GM12892 (cell line): ENCODE data around the gene IL5.

Experiments used
- POLR2A ChIP-seq: IDR thresholded peaks from 2 replicates; pipeline ENCODE4 v1.6.1; 2011; ENCODE audit warnings: low read depth, low read length, control low read depth
- TAF1 ChIP-seq: IDR thresholded peaks from 2 replicates; pipeline ENCODE4 v1.6.1; 2011; ENCODE audit warnings: low read depth, mild to moderate bottlenecking, control low read depth, low read length, borderline replicate concordance

DNA sequence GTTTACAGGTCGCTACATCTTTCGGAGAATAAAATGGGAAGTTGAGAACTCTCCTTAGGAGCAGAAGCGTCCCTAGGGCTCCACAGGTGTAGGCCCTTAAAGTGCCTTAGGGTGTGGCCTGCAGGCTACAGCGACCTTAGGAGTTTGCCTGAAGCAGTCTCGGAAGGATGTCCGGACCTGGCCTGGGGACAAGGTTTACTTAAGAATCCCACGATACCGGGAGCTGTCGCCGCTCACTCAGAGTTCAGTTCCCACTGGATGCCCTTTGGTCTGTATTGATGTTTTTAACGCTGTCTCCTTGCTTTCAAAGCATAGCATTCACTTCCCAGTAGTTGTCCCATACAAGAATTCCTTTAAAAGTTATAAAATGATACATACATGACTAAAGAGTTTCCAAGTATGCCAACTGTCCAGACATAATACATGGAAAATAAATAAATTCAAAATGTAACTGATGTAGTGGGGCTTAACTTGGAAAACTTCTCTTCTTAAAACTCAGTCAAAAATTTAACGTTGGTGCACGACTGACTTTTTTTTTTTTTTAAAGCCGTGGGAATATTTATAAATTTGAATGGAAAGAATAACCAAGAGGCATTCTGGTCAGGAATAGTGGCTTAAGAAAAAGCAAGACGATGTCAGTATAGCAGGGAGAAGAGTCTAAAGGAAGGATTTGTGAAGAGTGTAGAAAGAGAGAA, 14.3 kb upstream of the IL5 start:
- TF ChIP-seq TAF1: no peak
- no peak for TF ChIP-seq POLR2A
